ENCODE results near the gene LPP. TPM values are rescaled to one million over a fixed set of nuclear protein-coding genes. Genes with fewer than 3 reads are reported as not detected.

The LPP gene
- total RNA-seq, 1 experiment from 2014 or later, result 20.4 TPM

- no TSS peak for BruUV-seq (replicated peaks)
- Histone ChIP-seq H3K36me3 (ENCODE audit: low read depth, low read length) (no peaks in the 10 kb centered on the region), H3K4me2 (ENCODE audit: low read length) (no peak overlapping the region), H3K9me2 (replicated peaks; ENCODE audit: low read length) (no peaks in the 10 kb centered on the region), H2AFZ (ENCODE audit: low read length) (no peak overlapping the region), H3K4me1 (ENCODE audit: insufficient read depth, low read length) (peaks cover 11% of the 10 kb centered on the region), H3K79me2 (ENCODE audit: low read length) (no peaks in the 10 kb centered on the region), H3K27me3 (ENCODE audit: low read length) (no peaks in the 10 kb centered on the region), H3F3A (ENCODE audit: low read length, unreplicated experiment) (no peaks in the 10 kb centered on the region), H4K20me1 (ENCODE audit: low read length) (no peaks in the 10 kb centered on the region), H3K27ac (ENCODE audit: low read length) (0 out of 2 replicates have a peak overlapping the region, but pooled peaks have one; percentile 5), H3K9me3 (ENCODE audit: low read length) (no peaks in the 10 kb centered on the region), H3K9ac (ENCODE audit: low read length) (no peak overlapping the region), H3K4me3 (ENCODE audit: low read length) (no peak overlapping the region)
- ChIA-PET POLR2A (ENCODE audit: unreplicated experiment) (no interaction called here), CTCF (interaction anchor here (0.7 kb wide), 1 partner anchor 21 kb away, joined by 4 read pairs; no protein-coding TSS in a partner anchor)
- DNase-seq (peak; percentile 19), ATAC-seq (peak; percentile 77)
- TF ChIP-seq, protein P1, sequence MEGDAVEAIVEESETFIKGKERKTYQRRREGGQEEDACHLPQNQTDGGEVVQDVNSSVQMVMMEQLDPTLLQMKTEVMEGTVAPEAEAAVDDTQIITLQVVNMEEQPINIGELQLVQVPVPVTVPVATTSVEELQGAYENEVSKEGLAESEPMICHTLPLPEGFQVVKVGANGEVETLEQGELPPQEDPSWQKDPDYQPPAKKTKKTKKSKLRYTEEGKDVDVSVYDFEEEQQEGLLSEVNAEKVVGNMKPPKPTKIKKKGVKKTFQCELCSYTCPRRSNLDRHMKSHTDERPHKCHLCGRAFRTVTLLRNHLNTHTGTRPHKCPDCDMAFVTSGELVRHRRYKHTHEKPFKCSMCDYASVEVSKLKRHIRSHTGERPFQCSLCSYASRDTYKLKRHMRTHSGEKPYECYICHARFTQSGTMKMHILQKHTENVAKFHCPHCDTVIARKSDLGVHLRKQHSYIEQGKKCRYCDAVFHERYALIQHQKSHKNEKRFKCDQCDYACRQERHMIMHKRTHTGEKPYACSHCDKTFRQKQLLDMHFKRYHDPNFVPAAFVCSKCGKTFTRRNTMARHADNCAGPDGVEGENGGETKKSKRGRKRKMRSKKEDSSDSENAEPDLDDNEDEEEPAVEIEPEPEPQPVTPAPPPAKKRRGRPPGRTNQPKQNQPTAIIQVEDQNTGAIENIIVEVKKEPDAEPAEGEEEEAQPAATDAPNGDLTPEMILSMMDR (conservative IDR thresholded peaks at IDR 0.05; ENCODE audit: low read depth, low read length), result no peak
- TF ChIP-seq EZH2phosphoT487 (IDR thresholded peaks at IDR 0.05; ENCODE audit: borderline replicate concordance, low read length) (no peak), EZH2 (IDR thresholded peaks at IDR 0.05; ENCODE audit: low read length, unreplicated experiment) (no peak)
- intact Hi-C loops (cut with micrococcal nuclease), result loop anchor here (1.0 kb wide), 1 partner anchor 10 kb away; no protein-coding TSS in a partner anchor
These were observed 736.8 kb downstream of the LPP start for GRCh38 chr3:188890572-188891270.

DNA sequence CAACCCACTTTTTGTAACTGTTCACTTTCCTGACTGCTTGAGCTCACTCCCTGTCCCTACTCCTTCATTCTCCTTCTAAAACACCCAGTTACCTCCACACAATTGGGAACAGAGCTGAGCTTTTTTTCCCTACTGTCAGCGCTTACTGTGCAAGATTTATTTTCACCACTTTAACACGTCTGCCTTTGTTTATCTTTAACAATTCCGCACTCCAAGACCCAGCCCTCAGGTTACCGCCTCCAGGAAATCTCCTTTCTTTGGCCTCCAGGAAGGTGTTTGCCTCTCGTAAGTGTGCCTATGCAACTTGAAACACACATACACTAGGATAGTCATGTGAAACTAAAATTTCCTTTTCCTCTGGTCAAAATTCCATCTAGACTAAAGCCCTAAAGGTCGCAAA is 745.9 kb downstream of the LPP start:
- Histone ChIP-seq H3K9me2 (replicated peaks; ENCODE audit: low read length) (no peaks in the 10 kb centered on the region), H3K9ac (ENCODE audit: low read length) (no peak overlapping the region), H4K20me1 (ENCODE audit: low read length) (no peaks in the 10 kb centered on the region), H2AFZ (ENCODE audit: low read length) (no peak overlapping the region), H3K36me3 (ENCODE audit: low read depth, low read length) (no peaks in the 10 kb centered on the region), H3K79me2 (ENCODE audit: low read length) (no peaks in the 10 kb centered on the region), H3K4me1 (ENCODE audit: insufficient read depth, low read length) (peaks cover 21% of the 10 kb centered on the region), H3K4me3 (ENCODE audit: low read length) (no peak overlapping the region), H3K27me3 (ENCODE audit: low read length) (no peaks in the 10 kb centered on the region), H3K27ac (ENCODE audit: low read length) (no peak overlapping the region), H3K9me3 (ENCODE audit: low read length) (no peaks in the 10 kb centered on the region), H3F3A (ENCODE audit: low read length, unreplicated experiment) (no peaks in the 10 kb centered on the region), H3K4me2 (ENCODE audit: low read length) (0 out of 2 replicates have a peak overlapping the region, but pooled peaks have one; percentile 24)
- DNase-seq (no peak), ATAC-seq (no peak)
- intact Hi-C loops (cut with micrococcal nuclease), result loop anchor here (1.0 to 5.0 kb wide), 2 partner anchors 10 to 47 kb away; no protein-coding TSS in a partner anchor
- POLR2A ChIA-PET (ENCODE audit: unreplicated experiment), result no interaction called here
- CTCF ChIA-PET, result interaction anchor here (0.7 kb wide), 2 partner anchors 182 to 730 kb away, joined by 3 to 5 read pairs; no protein-coding TSS in a partner anchor
- no TSS peak for BruUV-seq (replicated peaks)
- TF ChIP-seq EZH2 (IDR thresholded peaks at IDR 0.05; ENCODE audit: low read length, unreplicated experiment) (no peak), EZH2phosphoT487 (IDR thresholded peaks at IDR 0.05; ENCODE audit: borderline replicate concordance, low read length) (no peak)
- TF ChIP-seq, protein P1 (conservative IDR thresholded peaks at IDR 0.05; ENCODE audit: low read depth, low read length), result no peak

Data from PC-3 (cell line).